ENCODE data around the gene DENND5B.
"Not testable (repeated sequence)": the region's sequence is repeated elsewhere in the genome, so short reads cannot be mapped to it uniquely, and the experiment has no call there.

Gene DENND5B

GRCh38 chr12:31377210-31377609 is 213.7 kb downstream of the DENND5B start:
- DNase-seq (ENCODE audit: low read depth in 2 of 2), result not testable (repeated sequence)

- not testable (repeated sequence) for DNase-seq (ENCODE audit: low read depth in 2 of 2)
These were observed 215.5 kb downstream of the DENND5B start for GRCh38 chr12:31375422-31375821.

DNA sequence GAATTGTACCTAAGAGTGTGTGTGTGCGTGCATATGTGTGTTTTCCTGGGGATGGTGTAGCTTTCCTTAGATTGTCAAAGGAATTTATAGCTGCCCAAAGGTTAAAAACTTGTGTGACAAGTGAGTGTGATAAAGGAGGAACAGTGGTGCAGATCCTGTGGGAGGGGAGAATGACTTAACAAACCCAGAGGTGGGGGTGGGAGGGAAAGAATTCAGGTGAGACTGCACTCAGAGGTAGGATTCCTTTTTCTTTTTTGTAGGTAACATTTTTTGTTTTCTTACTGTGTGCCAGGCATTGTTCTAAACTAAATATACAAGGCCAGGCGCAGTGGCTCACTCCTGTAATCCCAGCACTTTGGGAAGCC is 219.7 kb downstream of the DENND5B start:
- DNase-seq (ENCODE audit: low read depth in 2 of 2), result no peak

GRCh38 chr12:31370531-31371255 is 220.2 kb downstream of the DENND5B start:
- no peak for DNase-seq (ENCODE audit: low read depth in 2 of 2)

DNA sequence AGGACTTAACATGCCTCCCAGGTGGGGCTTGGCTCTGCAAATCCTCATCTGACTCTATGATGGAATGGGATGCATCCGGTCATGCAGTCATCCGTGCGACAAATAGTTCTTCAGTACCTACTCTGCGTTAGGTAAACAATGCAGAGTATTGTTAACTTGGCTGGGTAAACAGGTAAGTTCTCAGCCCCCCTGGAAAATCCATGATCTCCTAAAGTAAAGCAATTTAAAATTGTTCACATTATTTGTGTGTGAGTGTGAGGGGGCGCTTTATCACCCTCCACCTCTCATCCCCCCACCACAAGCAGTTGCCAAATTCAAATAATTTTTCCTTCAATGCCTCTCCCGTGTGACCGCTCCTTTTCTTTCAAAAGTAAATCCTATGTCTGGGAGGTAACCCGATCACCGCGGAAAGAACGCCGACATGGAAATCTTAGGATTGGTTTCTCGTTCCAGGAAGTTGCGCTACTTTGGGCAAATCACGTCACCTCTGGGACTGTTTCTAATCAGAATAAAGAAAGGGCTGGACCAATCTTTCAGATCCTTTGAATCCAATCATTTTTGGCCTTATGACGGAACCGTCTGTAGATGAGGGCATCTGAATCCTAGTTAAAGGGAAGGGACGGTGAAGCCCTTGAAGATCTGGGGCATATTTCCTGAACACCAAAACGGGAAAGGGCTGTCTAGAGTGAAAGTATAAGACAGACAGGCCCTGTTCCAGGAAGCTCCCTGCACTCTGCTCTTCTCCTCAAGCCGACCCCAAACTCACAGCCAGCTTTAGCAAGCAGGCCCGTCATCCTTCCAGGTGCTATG is 221.0 kb downstream of the DENND5B start:
- no peak for DNase-seq (ENCODE audit: low read depth in 2 of 2)

- no peak for DNase-seq (ENCODE audit: low read depth in 2 of 2)
These were observed 222.1 kb downstream of the DENND5B start for GRCh38 chr12:31368666-31369361.

- no peak for DNase-seq (ENCODE audit: low read depth in 2 of 2)
These were observed 224.8 kb downstream of the DENND5B start for GRCh38 chr12:31366104-31366621.

GRCh38 chr12:31363831-31364230 is 227.1 kb downstream of the DENND5B start:
- DNase-seq (ENCODE audit: low read depth in 2 of 2), result no peak

GRCh38 chr12:31363416-31363809 is 227.5 kb downstream of the DENND5B start:
- DNase-seq (ENCODE audit: low read depth in 2 of 2), result no peak

DNA sequence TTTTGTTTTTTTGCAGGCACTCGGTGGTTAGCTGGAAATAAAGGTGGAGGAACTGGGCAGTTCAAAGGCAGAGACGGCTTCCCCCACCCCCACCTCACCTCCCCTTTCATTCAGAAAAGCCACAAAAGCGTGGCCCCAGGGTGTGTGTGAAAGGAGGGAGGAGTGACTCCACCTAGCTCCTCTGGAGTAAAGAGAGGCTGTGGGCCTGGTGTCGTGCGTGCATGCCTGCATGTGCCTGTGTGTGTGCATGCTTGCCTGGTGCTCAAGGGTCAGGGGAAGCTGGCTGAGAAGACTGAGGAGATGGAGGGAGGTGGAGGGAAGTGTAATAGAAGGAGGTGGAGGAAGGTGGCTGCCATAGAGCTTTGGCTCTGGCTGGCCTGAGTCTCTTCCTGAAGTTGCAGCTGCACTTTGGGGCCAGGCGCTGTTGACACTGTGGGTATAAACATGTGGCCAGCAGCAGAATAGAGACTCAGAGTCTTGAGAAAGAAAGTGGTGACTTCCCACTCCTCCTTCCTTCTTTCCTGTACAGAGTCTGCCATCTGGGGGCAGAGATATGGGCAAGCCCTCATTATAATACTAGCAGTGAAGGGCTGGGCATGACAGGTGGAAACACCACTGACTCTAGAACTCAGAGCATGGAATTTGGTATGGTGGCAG is 228.0 kb downstream of the DENND5B start:
- DNase-seq (ENCODE audit: low read depth in 2 of 2), result peak in 1 of 2 donors; percentile 3

DNA sequence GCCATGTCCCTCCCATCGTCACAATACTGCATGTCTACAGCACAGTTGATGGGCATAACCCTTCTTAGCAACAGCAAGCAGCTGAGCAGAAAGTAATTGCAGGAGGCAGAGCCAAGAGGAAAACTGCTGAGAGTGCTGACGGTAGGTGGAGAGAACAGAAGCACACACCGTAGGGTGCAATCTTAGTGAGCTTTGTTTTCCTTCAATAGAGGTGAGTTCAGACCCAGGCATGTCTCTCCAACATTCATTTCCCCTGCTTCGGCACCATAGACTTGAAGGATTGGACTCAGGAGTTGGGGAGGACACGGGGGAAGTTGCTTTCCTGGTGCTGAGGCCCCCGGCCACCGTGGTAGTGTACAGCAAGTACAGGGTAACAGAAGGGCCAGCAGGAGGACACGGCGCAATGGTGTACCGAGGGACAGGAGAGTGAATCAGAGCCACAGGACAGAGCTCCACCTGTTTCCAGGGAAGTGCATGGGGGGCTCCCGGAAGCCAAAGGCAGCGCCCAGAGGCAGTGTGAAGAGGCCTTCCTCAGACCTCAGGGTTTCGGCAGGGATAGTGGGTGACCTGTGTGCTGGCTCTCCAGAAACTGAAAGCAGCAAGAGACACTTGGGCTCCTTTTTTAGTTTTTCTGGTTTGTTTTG is 228.7 kb downstream of the DENND5B start:
- no peak for DNase-seq (ENCODE audit: low read depth in 2 of 2)

DNA sequence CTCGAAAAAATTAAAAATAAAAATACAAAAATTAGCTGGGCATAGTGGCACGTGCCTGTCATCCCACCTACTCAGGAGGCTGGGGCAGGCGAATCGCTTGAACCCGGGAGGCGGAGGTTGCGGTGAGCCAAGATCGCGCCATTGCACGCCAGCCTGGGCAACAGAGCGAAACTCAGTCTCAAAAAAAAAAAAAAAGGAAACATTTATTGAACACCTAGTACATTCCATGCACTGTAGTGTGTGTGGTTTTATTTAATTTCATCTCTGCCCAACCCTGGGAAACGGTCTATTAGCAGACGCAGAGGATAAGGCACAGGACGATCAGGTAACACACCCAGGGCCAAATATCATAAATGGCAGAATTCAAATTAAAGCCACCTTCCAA is 229.2 kb downstream of the DENND5B start:
- no peak for DNase-seq (ENCODE audit: low read depth in 2 of 2)

DNA sequence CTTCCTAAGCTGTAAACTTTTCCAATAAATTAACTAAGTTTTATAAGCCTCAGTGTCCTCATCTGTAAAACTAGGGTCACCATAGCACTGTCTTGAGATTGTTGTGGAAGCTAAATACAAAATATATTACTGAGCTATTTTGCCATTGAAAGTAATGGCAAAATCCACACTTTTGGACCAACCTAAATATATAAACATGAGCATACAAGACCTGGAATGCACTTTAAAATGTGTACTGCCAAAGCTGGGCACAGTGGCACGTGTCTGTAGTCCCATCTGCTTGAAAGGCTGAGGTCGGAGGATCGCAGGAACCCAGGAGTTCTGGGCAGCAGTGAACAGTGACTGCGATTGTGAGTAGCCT is 235.2 kb downstream of the DENND5B start:
- DNase-seq (ENCODE audit: low read depth in 2 of 2), result no peak

- DNase-seq (ENCODE audit: low read depth in 2 of 2), result no peak
These were observed 236.9 kb downstream of the DENND5B start for GRCh38 chr12:31353750-31354708.

- DNase-seq (ENCODE audit: low read depth in 2 of 2), result no peak
These were observed 244.7 kb downstream of the DENND5B start for GRCh38 chr12:31346267-31346666.

DNA sequence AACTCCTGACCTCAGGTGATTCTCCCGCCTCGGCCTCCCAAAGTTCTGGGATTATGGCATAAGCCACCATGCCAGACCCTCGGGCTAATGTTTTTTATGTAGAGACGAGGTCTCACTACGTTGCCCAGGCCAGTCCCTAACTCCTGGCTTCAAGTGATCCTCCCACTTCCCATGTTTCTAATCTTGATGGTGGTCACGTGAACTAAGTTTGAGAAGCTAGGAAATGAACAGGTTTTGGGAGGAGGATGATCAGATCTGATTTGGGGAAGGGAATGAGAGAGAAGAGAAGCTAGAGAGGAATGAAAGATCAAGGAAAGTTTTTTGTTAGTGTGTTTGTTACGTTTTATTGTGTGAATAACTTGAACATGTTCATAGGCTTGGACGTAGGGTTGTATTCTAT is 247.8 kb downstream of the DENND5B start:
- no peak for DNase-seq (ENCODE audit: low read depth in 2 of 2)

- DNase-seq (ENCODE audit: low read depth in 2 of 2), result no peak
These were observed 248.7 kb downstream of the DENND5B start for GRCh38 chr12:31342286-31342685.

- no peak for DNase-seq (ENCODE audit: low read depth in 2 of 2)
These were observed 250.9 kb downstream of the DENND5B start for GRCh38 chr12:31339831-31340622.

- no peak for DNase-seq (ENCODE audit: low read depth in 2 of 2)
These were observed 253.0 kb downstream of the DENND5B start for GRCh38 chr12:31337952-31338351.

Measured in activated CD4-positive, alpha-beta T cell treated with anti-CD3 and anti-CD28 coated beads for 24 hours (primary cell).